Lower leg skin (tissue), 4 donors: ENCODE data around the gene SPINK4. TPM values are rescaled to one million over a fixed set of nuclear protein-coding genes. Genes with fewer than 3 reads are reported as not detected.

Experiments
- DNase-seq, 2 donors: peaks; one replicate each; pipeline ENCODE4 v3.0.0-alpha.2; 2019; ENCODE audit warnings: low spot score in 2 of 2
- H3K4me3 ChIP-seq: fragments of 200-600 bp; sonication (generic); 2 replicates; pipeline ENCODE4 v1.5.1; 2017; ENCODE audit warnings: mild to moderate bottlenecking, low read depth; ENCODE audit not compliant: poor library complexity, severe bottlenecking
- CTCF ChIP-seq, 3 donors: fragments of 450-650 bp; IDR thresholded peaks; one replicate each; pipeline ENCODE4 v1.5.1; 2016; ENCODE audit warnings: antibody characterized with exemption in 3 of 3, mild to moderate bottlenecking in 3 of 3, moderate library complexity in 2 of 3
- POLR2A ChIP-seq, 2 donors: fragments of 450-650 bp; IDR thresholded peaks; one replicate each; pipeline ENCODE4 v1.6.1; 2016 to 2017; ENCODE audit warnings: antibody characterized with exemption in 2 of 2, mild to moderate bottlenecking in 1 of 2, moderate library complexity in 1 of 2
- WGBS, 2 donors: methylation state at CpG; one replicate each; pipeline ENCODE4 v1.1.5; 2018; 5-methylcytosine and 5-hydroxymethylcytosine counted together
- intact Hi-C: fragments of 100-400 bp; cut with DNase I; formaldehyde crosslinking; loops from one replicate; pipeline ENCODE4 v1.15.0; 2023; ENCODE audit warnings: low total_unique reads
- total RNA-seq, 4 donors: library from RNA; depleted of rRNA; stranded (reverse); fragments of >200 nt; gene quantifications; one replicate each; pipeline ENCODE4 v1.1.0, GENCODE V29; 2016

SPINK4 gene
- total RNA-seq, 4 donors from 2014 or later: not detected

GRCh38 chr9:33225319-33226147 lies 14.4 kb upstream of the SPINK4 start:
- 14 to 17% methylated on average over 6 of the region's 6 CpGs for WGBS, 2 donors
- TF ChIP-seq POLR2A (IDR thresholded peaks at IDR 0.05): no peak
- TF ChIP-seq CTCF (IDR thresholded peaks at IDR 0.05): peak in 2 of 3 donors; percentile 30 to 79
- peak in 1 of 2 donors; percentile 86 for DNase-seq
- intact Hi-C loops: loop anchor here (2.0 kb wide), 1 partner anchor 145 kb away; no protein-coding TSS in a partner anchor
- no peak overlapping the region for H3K4me3 ChIP-seq

- intact Hi-C loops: no loop called here
- no peak for TF ChIP-seq CTCF (IDR thresholded peaks at IDR 0.05)
- TF ChIP-seq POLR2A (IDR thresholded peaks at IDR 0.05): no peak
- DNase-seq: peak in 1 of 2 donors; percentile 84
- H3K4me3 ChIP-seq: no peak overlapping the region
- whole genome bisulfite sequencing, 2 donors: 74 to 79% methylated on average over 10 of the region's 10 CpGs
Measured at GRCh38 chr9:33227008-33227398, 13.0 kb upstream of the SPINK4 start.

- TF ChIP-seq CTCF (IDR thresholded peaks at IDR 0.05): no peak
- intact Hi-C loops: no loop called here
- no peak overlapping the region for H3K4me3 ChIP-seq
- DNase-seq: peak in 1 of 2 donors; percentile 66
- WGBS, 2 donors: 46 to 47% methylated on average over 8 of the region's 8 CpGs
Measured at GRCh38 chr9:33227741-33228140, 12.2 kb upstream of the SPINK4 start.

- 54 to 67% methylated on average over 4 of the region's 4 CpGs for whole genome bisulfite sequencing, 2 donors
- intact Hi-C loops: no loop called here
- no peak overlapping the region for H3K4me3 ChIP-seq
- DNase-seq: no peak
- TF ChIP-seq POLR2A (IDR thresholded peaks at IDR 0.05) (no peak), CTCF (IDR thresholded peaks at IDR 0.05) (no peak)
Measured at GRCh38 chr9:33228606-33229005, 11.4 kb upstream of the SPINK4 start.

- intact Hi-C loops: no loop called here
- TF ChIP-seq POLR2A (IDR thresholded peaks at IDR 0.05) (no peak), CTCF (IDR thresholded peaks at IDR 0.05) (no peak)
- no peak overlapping the region for H3K4me3 ChIP-seq
- 53 to 55% methylated on average over 6 to 9 of the region's 9 CpGs for WGBS, 2 donors
- DNase-seq: peak; percentile 85 to 93
Measured at GRCh38 chr9:33229359-33230114, 10.4 kb upstream of the SPINK4 start.
